WTC11 (cell line): ENCODE data around the gene MPHOSPH10. TPM values are rescaled to one million over a fixed set of nuclear protein-coding genes. Genes with fewer than 3 reads are reported as not detected.

Source experiments
- ATAC-seq: fragments of 200-7000 bp; cut with Tn5 transposase; 2 replicates; pipeline ENCODE4 v1.10.0; 2021; ENCODE audit warnings: mild to moderate bottlenecking, moderate library complexity
- CTCF ChIA-PET: fragments of 300-600 bp; sonication (Branson Sonifier 250); formaldehyde crosslinking; loops from one replicate; lab custom pipeline; 2021; ENCODE audit warnings: antibody characterized with exemption; lab: Charles Lee
- POLR2A ChIA-PET: fragments of 350-600 bp; sonication (Branson Sonifier 250); formaldehyde crosslinking; loops from one replicate; lab custom pipeline; 2021; ENCODE audit warnings: antibody characterized with exemption; lab: Charles Lee
- DNase-seq: peaks from one replicate; pipeline ENCODE4 v3.0.0; 2021; ENCODE audit warnings: low spot score
- H3K27ac Mint-ChIP-seq: 2 replicates; pipeline ENCODE4 v1.8.0; 2021; ENCODE audit warnings: mixed read lengths
- H3K27me3 Mint-ChIP-seq: 2 replicates; pipeline ENCODE4 v1.8.0; 2021; ENCODE audit warnings: low read depth, mild to moderate bottlenecking, moderate library complexity, mixed read lengths
- H3K36me3 Mint-ChIP-seq: 2 replicates; pipeline ENCODE4 v1.8.0; 2021; ENCODE audit warnings: mixed read lengths
- H3K4me1 Mint-ChIP-seq: 2 replicates; pipeline ENCODE4 v1.8.0; 2022; ENCODE audit warnings: mixed read lengths
- H3K4me3 Mint-ChIP-seq: 2 replicates; pipeline ENCODE4 v1.8.0; 2021; ENCODE audit warnings: mild to moderate bottlenecking, moderate library complexity, mixed read lengths
- H3K9me3 Mint-ChIP-seq: 2 replicates; pipeline ENCODE4 v1.8.0; 2021; ENCODE audit warnings: mixed read lengths
- AFF4 ChIP-seq: sonication (generic); formaldehyde crosslinking; IDR thresholded peaks from 2 replicates; pipeline ENCODE4 v1.8.1; 2023; ENCODE audit warnings: mild to moderate bottlenecking, missing genetic modification reagents, borderline replicate concordance
- EMX1 ChIP-seq: fragments of 250-450 bp; sonication (Bioruptor Pico); IDR thresholded peaks from 2 replicates; pipeline ENCODE4 v1.8.0; 2021; ENCODE audit warnings: mild to moderate bottlenecking
- FOXP4 ChIP-seq: sonication (generic); formaldehyde crosslinking; IDR thresholded peaks from 2 replicates; pipeline ENCODE4 v1.8.0; 2022; ENCODE audit warnings: mild to moderate bottlenecking, missing genetic modification reagents
- GRHL2 ChIP-seq: fragments of 250-450 bp; sonication (Bioruptor Pico); IDR thresholded peaks from 2 replicates; pipeline ENCODE4 v1.8.0; 2022; ENCODE audit warnings: mild to moderate bottlenecking, moderate library complexity; ENCODE audit not compliant: insufficient replicate concordance, severe bottlenecking
- GTF2I ChIP-seq: fragments of 250-450 bp; sonication (Bioruptor Pico); conservative IDR thresholded peaks from 2 replicates; pipeline ENCODE4 v1.4.0; 2021; ENCODE audit warnings: mild to moderate bottlenecking
- IRF1 ChIP-seq: sonication (generic); formaldehyde crosslinking; IDR thresholded peaks from 2 replicates; pipeline ENCODE4 v1.8.0; 2023; ENCODE audit warnings: missing genetic modification reagents
- IRF2 ChIP-seq: sonication (generic); formaldehyde crosslinking; IDR thresholded peaks from 2 replicates; pipeline ENCODE4 v1.8.0; 2022; ENCODE audit warnings: low read depth, missing genetic modification reagents, borderline replicate concordance
- JUN ChIP-seq: sonication (generic); formaldehyde crosslinking; IDR thresholded peaks from 2 replicates; pipeline ENCODE4 v1.8.0; 2023; ENCODE audit warnings: mild to moderate bottlenecking, missing genetic modification reagents
- MAX ChIP-seq: sonication (generic); formaldehyde crosslinking; IDR thresholded peaks from 2 replicates; pipeline ENCODE4 v1.8.0; 2022; ENCODE audit warnings: mild to moderate bottlenecking, missing genetic modification reagents
- OVOL2 ChIP-seq: fragments of 250-450 bp; sonication (Bioruptor Pico); IDR thresholded peaks from 2 replicates; pipeline ENCODE4 v1.9.0; 2021; ENCODE audit warnings: mild to moderate bottlenecking, borderline replicate concordance
- PRRX2 ChIP-seq: fragments of 250-450 bp; sonication (Bioruptor Pico); IDR thresholded peaks from 2 replicates; pipeline ENCODE4 v1.8.0; 2021; ENCODE audit warnings: mild to moderate bottlenecking
- RELA ChIP-seq: sonication (generic); formaldehyde crosslinking; IDR thresholded peaks from 2 replicates; pipeline ENCODE4 v1.8.1; 2022; ENCODE audit warnings: missing genetic modification reagents, mild to moderate bottlenecking, borderline replicate concordance
- STAT6 ChIP-seq: sonication (generic); formaldehyde crosslinking; conservative IDR thresholded peaks from 2 replicates; pipeline ENCODE4 v1.8.1; 2023; ENCODE audit warnings: mild to moderate bottlenecking, low read depth, missing genetic modification reagents, moderate library complexity
- TCF7 ChIP-seq: sonication (generic); formaldehyde crosslinking; IDR thresholded peaks from 2 replicates; pipeline ENCODE4 v1.8.0; 2022; ENCODE audit warnings: mild to moderate bottlenecking, low read depth, missing genetic modification reagents, moderate library complexity
- TEAD4 ChIP-seq: sonication (generic); formaldehyde crosslinking; IDR thresholded peaks from 2 replicates; pipeline ENCODE4 v1.8.0; 2022; ENCODE audit warnings: mild to moderate bottlenecking, missing genetic modification reagents
- ZNF396 ChIP-seq: fragments of 250-450 bp; sonication (Bioruptor Pico); IDR thresholded peaks from 2 replicates; pipeline ENCODE4 v1.8.0; 2021; ENCODE audit warnings: mild to moderate bottlenecking, moderate library complexity, borderline replicate concordance
- ZNF416 ChIP-seq: fragments of 250-450 bp; sonication (Bioruptor Pico); IDR thresholded peaks from 2 replicates; pipeline ENCODE4 v1.9.0; 2021; ENCODE audit warnings: mild to moderate bottlenecking, inconsistent platforms
- ZNF423 ChIP-seq: fragments of 250-450 bp; sonication (Bioruptor Pico); IDR thresholded peaks from 2 replicates; pipeline ENCODE4 v2.1.2; 2022; ENCODE audit warnings: mild to moderate bottlenecking, moderate library complexity
- total RNA-seq: library from RNA; stranded (reverse); gene quantifications from 3 replicates; pipeline ENCODE4 v1.2.3, GENCODE V29; 2021
- TF ChIP-seq, protein P1 (sequence below): sonication (generic); formaldehyde crosslinking; IDR thresholded peaks from 2 replicates; pipeline ENCODE4 v1.8.1; 2023; ENCODE audit warnings: mild to moderate bottlenecking, missing genetic modification reagents
- TF ChIP-seq, protein P2 (sequence below): sonication (generic); formaldehyde crosslinking; IDR thresholded peaks from 2 replicates; pipeline ENCODE4 v1.8.1; 2023; ENCODE audit warnings: mild to moderate bottlenecking, missing genetic modification reagents
- TF ChIP-seq, protein P3 (sequence below): sonication (generic); formaldehyde crosslinking; IDR thresholded peaks from 2 replicates; pipeline ENCODE4 v1.8.1; 2022; ENCODE audit warnings: mild to moderate bottlenecking, moderate library complexity, missing genetic modification reagents

Gene MPHOSPH10
- total RNA-seq, 1 experiment from 2014 or later = 36.6 TPM

DNA sequence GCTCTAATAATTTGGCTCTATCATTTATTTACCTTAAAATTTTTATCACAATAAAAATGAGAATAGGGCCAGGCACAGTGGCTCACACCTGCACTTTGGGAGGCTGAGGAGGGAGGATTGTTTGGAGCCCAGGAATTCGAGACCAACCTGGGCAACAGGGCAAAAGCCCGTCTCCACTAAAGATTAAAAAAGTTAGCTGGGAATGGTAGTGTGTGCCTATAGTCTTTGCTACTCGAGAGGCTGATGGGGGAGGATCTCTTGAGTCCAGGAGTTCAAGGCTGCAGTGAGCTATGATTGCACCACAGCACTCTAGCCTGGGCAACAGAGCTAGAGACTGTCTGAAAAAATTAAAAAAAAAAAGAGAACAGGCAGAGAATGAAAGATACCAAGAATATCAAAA lies 5.7 kb downstream of the MPHOSPH10 start (continued):
- TF ChIP-seq FOXP4 (CRISPR knock-in tag) = no peak
- no peak for TF ChIP-seq IRF2
- no peak for TF ChIP-seq TCF7 (CRISPR knock-in tag)
- TF ChIP-seq RELA (CRISPR knock-in tag) = no peak
- no peak for TF ChIP-seq ZNF416 (CRISPR knock-in tag)
- no peak for TF ChIP-seq EMX1 (CRISPR knock-in tag)
- TF ChIP-seq ZNF396 (CRISPR knock-in tag) = no peak
- no peak for TF ChIP-seq IRF1 (CRISPR knock-in tag)
- TF ChIP-seq ZNF423 (CRISPR knock-in tag) = no peak
- TF ChIP-seq JUN = no peak
- TF ChIP-seq STAT6 (CRISPR knock-in tag) = no peak

DNA sequence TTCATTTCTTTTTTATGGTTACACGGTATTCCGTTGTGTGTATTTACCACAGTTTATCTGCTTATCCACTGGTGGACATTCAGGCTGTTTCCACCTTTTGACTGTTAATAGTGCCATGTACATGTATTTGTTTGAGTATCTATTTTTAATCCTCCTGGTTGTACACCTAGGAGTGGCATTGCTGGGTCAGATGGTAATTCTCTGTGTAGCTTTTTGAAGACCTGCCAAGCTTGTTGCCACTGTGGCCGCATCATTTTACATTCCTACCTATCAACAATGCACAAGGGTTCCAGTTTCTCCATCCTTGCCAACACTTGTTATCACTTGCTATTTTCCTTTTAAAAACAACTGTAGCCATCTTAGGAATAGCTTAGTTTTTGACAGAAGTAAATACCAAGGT lies 13.3 kb downstream of the MPHOSPH10 start:
- no peak overlapping the region for H3K27ac Mint-ChIP-seq
- no peaks in the 10 kb centered on the region for H3K27me3 Mint-ChIP-seq
- no peak overlapping the region for H3K4me3 Mint-ChIP-seq
- no peaks in the 10 kb centered on the region for H3K4me1 Mint-ChIP-seq
- ChIA-PET CTCF (interaction anchor here (1.0 to 1.4 kb wide), 3 partner anchors 11 to 43 kb away, joined by 3 read pairs; no protein-coding TSS in a partner anchor), POLR2A (no interaction called here)
- DNase-seq (no peak), ATAC-seq (no peak)
- peaks cover 80% of the 10 kb centered on the region for H3K36me3 Mint-ChIP-seq
- H3K9me3 Mint-ChIP-seq = no peaks in the 10 kb centered on the region
- TF ChIP-seq, protein P1, sequence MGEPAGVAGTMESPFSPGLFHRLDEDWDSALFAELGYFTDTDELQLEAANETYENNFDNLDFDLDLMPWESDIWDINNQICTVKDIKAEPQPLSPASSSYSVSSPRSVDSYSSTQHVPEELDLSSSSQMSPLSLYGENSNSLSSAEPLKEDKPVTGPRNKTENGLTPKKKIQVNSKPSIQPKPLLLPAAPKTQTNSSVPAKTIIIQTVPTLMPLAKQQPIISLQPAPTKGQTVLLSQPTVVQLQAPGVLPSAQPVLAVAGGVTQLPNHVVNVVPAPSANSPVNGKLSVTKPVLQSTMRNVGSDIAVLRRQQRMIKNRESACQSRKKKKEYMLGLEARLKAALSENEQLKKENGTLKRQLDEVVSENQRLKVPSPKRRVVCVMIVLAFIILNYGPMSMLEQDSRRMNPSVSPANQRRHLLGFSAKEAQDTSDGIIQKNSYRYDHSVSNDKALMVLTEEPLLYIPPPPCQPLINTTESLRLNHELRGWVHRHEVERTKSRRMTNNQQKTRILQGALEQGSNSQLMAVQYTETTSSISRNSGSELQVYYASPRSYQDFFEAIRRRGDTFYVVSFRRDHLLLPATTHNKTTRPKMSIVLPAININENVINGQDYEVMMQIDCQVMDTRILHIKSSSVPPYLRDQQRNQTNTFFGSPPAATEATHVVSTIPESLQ (CRISPR knock-in tag) = no peak
- TF ChIP-seq PRRX2 (CRISPR knock-in tag) = no peak
- TF ChIP-seq, protein P2, sequence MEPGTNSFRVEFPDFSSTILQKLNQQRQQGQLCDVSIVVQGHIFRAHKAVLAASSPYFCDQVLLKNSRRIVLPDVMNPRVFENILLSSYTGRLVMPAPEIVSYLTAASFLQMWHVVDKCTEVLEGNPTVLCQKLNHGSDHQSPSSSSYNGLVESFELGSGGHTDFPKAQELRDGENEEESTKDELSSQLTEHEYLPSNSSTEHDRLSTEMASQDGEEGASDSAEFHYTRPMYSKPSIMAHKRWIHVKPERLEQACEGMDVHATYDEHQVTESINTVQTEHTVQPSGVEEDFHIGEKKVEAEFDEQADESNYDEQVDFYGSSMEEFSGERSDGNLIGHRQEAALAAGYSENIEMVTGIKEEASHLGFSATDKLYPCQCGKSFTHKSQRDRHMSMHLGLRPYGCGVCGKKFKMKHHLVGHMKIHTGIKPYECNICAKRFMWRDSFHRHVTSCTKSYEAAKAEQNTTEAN (CRISPR knock-in tag) = no peak
- TF ChIP-seq ZNF396 (CRISPR knock-in tag) = no peak
- TF ChIP-seq GRHL2 (CRISPR knock-in tag) = no peak
- no peak for TF ChIP-seq AFF4 (CRISPR knock-in tag)
- no peak for TF ChIP-seq TEAD4 (CRISPR knock-in tag)
- TF ChIP-seq GTF2I = no peak
- no peak for TF ChIP-seq FOXP4 (CRISPR knock-in tag)
- no peak for TF ChIP-seq MAX (CRISPR knock-in tag)
- no peak for TF ChIP-seq OVOL2 (CRISPR knock-in tag)
- TF ChIP-seq, protein P3, sequence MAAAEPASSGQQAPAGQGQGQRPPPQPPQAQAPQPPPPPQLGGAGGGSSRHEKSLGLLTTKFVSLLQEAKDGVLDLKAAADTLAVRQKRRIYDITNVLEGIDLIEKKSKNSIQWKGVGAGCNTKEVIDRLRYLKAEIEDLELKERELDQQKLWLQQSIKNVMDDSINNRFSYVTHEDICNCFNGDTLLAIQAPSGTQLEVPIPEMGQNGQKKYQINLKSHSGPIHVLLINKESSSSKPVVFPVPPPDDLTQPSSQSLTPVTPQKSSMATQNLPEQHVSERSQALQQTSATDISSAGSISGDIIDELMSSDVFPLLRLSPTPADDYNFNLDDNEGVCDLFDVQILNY = no peak
